ENCODE measurements around the gene CAPZA2.

GRCh38 chr7:116953906-116954838 lies 91.8 kb downstream of the CAPZA2 start:
- no peak for TF ChIP-seq CTCF (IDR thresholded peaks at IDR 0.05)
- no peak for TF ChIP-seq EP300 (IDR thresholded peaks at IDR 0.05)
- TF ChIP-seq POLR2A (IDR thresholded peaks at IDR 0.05), result no peak
